IMR-90 (cell line): Measurements from ENCODE around the gene DENND1A.

Experiments
- CTCF ChIP-seq: conservative IDR thresholded peaks from 2 replicates; pipeline ENCODE4 v1.5.1; 2012; ENCODE audit warnings: mild to moderate bottlenecking, low read depth, low read length, improper control_type of control experiment
- POLR2A ChIP-seq: IDR thresholded peaks from 2 replicates; pipeline ENCODE4 v1.6.1; 2012; ENCODE audit warnings: mild to moderate bottlenecking, low read depth, low read length

DNA sequence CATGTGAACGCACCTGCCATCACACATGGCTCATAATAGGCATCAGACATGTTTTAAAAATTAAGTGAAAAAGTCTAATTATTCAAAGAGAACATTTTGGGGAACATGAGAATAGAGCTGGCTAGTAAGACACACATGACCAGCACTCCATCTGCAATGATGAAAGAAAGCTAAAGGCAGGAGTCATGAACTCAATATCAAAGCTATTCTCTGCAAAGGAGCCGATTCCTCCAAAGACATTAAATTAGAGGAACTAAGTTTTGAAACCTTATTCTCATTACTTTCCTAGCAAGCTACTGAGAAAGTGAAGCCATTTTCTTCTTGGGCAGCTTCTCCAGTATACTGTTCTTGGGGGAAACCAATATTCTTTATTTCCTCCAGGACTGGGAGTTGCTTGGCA, 401.9 kb downstream of the DENND1A start:
- TF ChIP-seq CTCF (no peak), POLR2A (no peak)
